OCI-LY7 (cell line): ENCODE measurements around the gene VPS45. TPM values are rescaled to one million over a fixed set of nuclear protein-coding genes. Genes with fewer than 3 reads are reported as not detected.
"Not testable (repeated sequence)": the region's sequence is repeated elsewhere in the genome, so short reads cannot be mapped to it uniquely, and the experiment has no call there.

Source experiments
- BruUV-seq: library from RNA; stranded (reverse); fragments of 400-500 nt; replicated peaks from 2 replicates; lab custom pipeline; 2021; lab: Mats Ljungman, UMichigan
- CTCF ChIA-PET: fragments of 300-600 bp; sonication (Branson Sonifier 250); formaldehyde crosslinking; loops from one replicate; lab custom pipeline; 2022; ENCODE audit warnings: antibody characterized with exemption; ENCODE audit not compliant: unreplicated experiment; lab: Charles Lee
- POLR2A ChIA-PET: fragments of 300-600 bp; sonication (Branson Sonifier 250); formaldehyde crosslinking; loops from one replicate; lab custom pipeline; 2022; ENCODE audit warnings: antibody characterized with exemption; lab: Charles Lee
- DNase-seq: peaks from one replicate; pipeline ENCODE4 v3.0.0-alpha.2; 2015; ENCODE audit warnings: low spot score
- H2AFZ ChIP-seq: fragments of 200-600 bp; sonication (generic), shearing (Covaris generic); 2 replicates; pipeline ENCODE4 v1.6.1; 2014; ENCODE audit warnings: mild to moderate bottlenecking, antibody characterized with exemption, low read length, moderate library complexity
- H3K27ac ChIP-seq: fragments of 200-600 bp; sonication (generic); 2 replicates; pipeline ENCODE4 v1.5.1; 2014; ENCODE audit warnings: mixed run types, low read depth, mild to moderate bottlenecking, moderate library complexity, low read length, inconsistent platforms; ENCODE audit not compliant: poor library complexity, severe bottlenecking
- H3K36me3 ChIP-seq: fragments of 200-600 bp; sonication (generic); 2 replicates; pipeline ENCODE4 v1.6.1; 2014; ENCODE audit warnings: mild to moderate bottlenecking, antibody characterized with exemption, low read length, moderate library complexity, mixed read lengths; ENCODE audit not compliant: insufficient read depth
- H3K4me1 ChIP-seq: fragments of 200-600 bp; sonication (generic); 2 replicates; pipeline ENCODE4 v1.5.1; 2014; ENCODE audit warnings: mild to moderate bottlenecking, low read length; ENCODE audit not compliant: insufficient read depth, poor library complexity, severe bottlenecking
- H3K4me2 ChIP-seq: fragments of 200-600 bp; sonication (generic); 2 replicates; pipeline ENCODE4 v1.6.1; 2014; ENCODE audit warnings: mild to moderate bottlenecking, low read length
- H3K4me3 ChIP-seq: fragments of 200-600 bp; sonication (generic); 2 replicates; pipeline ENCODE4 v1.5.1; 2014; ENCODE audit warnings: mild to moderate bottlenecking, low read depth, low read length; ENCODE audit not compliant: poor library complexity, severe bottlenecking
- H3K79me2 ChIP-seq: fragments of 200-600 bp; sonication (generic); 2 replicates; pipeline ENCODE4 v1.6.1; 2016; ENCODE audit warnings: low read depth, mild to moderate bottlenecking, low read length, moderate library complexity, mixed read lengths; ENCODE audit not compliant: insufficient read depth
- H3K9me2 ChIP-seq: fragments of 200-600 bp; sonication (generic); 2 replicates; pipeline ENCODE4 v1.6.1; 2016; ENCODE audit warnings: mild to moderate bottlenecking, low read length, mixed read lengths; ENCODE audit not compliant: insufficient read depth
- H3K9me3 ChIP-seq: fragments of 200-600 bp; sonication (generic); 2 replicates; pipeline ENCODE4 v1.6.1; 2014; ENCODE audit warnings: mild to moderate bottlenecking, mixed run types, low read length, mixed read lengths
- H4K20me1 ChIP-seq: fragments of 200-600 bp; sonication (generic); 2 replicates; pipeline ENCODE4 v1.6.1; 2014; ENCODE audit warnings: mild to moderate bottlenecking, antibody characterized with exemption, low read length, moderate library complexity, mixed read lengths; ENCODE audit not compliant: insufficient read depth
- EZH2phosphoT487 ChIP-seq: fragments of 200-600 bp; sonication (generic); IDR thresholded peaks from 2 replicates; pipeline ENCODE4 v1.6.1; 2018; ENCODE audit warnings: low read depth, borderline replicate concordance, mild to moderate bottlenecking, mixed run types, antibody characterized with exemption, low read length, moderate library complexity, mixed read lengths
- intact Hi-C: fragments of 100-400 bp; cut with micrococcal nuclease; formaldehyde crosslinking; loops from one replicate; pipeline ENCODE4 v1.10.0; 2022; ENCODE audit not compliant: unreplicated experiment
- total RNA-seq, 2 experiments: library from RNA; depleted of rRNA in 1 of 2; stranded (reverse); fragments of >200 nt in 1 of 2; shearing (Covaris generic) in 1 of 2; gene quantifications; 2 replicates each; pipeline ENCODE4 v1.2.3, GENCODE V29; 2014 to 2022
- TF ChIP-seq, protein P1 (sequence below): fragments of 200-600 bp; sonication (generic); conservative IDR thresholded peaks from 2 replicates; pipeline ENCODE4 v1.5.1; 2014; ENCODE audit warnings: mild to moderate bottlenecking, antibody characterized with exemption, low read length, moderate library complexity, mixed read lengths

Gene VPS45
- total RNA-seq, 2 experiments from 2014 or later = 40.2 to 54.4 TPM

DNA sequence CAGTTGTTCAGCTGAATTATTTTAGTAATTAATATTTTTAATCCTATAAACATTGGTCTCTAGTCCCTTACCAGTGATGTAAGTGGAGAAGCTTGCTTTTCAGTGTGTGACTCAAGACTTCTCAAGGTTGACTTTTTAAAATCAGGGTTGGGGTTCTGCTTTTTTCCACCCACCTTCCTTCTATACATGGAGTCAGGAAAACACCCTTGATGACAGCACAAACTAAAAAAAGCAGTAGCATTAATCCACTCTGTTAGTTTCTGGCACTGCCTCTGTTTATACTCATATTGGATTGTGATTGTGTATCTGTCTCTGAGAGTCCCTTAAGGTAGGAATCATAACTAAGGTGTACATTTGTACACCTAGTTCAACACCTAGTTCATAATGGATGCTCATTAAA is 73.9 kb downstream of the VPS45 start:
- H3K79me2 ChIP-seq = no peaks in the 10 kb centered on the region
- H3K9me2 ChIP-seq = no peaks in the 10 kb centered on the region
- intact Hi-C loops = no loop called here
- BruUV-seq = no TSS peak
- H3K4me3 ChIP-seq = no peak overlapping the region
- no peak overlapping the region for H3K27ac ChIP-seq
- TF ChIP-seq, protein P1, sequence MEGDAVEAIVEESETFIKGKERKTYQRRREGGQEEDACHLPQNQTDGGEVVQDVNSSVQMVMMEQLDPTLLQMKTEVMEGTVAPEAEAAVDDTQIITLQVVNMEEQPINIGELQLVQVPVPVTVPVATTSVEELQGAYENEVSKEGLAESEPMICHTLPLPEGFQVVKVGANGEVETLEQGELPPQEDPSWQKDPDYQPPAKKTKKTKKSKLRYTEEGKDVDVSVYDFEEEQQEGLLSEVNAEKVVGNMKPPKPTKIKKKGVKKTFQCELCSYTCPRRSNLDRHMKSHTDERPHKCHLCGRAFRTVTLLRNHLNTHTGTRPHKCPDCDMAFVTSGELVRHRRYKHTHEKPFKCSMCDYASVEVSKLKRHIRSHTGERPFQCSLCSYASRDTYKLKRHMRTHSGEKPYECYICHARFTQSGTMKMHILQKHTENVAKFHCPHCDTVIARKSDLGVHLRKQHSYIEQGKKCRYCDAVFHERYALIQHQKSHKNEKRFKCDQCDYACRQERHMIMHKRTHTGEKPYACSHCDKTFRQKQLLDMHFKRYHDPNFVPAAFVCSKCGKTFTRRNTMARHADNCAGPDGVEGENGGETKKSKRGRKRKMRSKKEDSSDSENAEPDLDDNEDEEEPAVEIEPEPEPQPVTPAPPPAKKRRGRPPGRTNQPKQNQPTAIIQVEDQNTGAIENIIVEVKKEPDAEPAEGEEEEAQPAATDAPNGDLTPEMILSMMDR = no peak
- TF ChIP-seq EZH2phosphoT487 = no peak
- H3K9me3 ChIP-seq = no peaks in the 10 kb centered on the region
- H2AFZ ChIP-seq = no peak overlapping the region
- H4K20me1 ChIP-seq = no peaks in the 10 kb centered on the region
- peaks cover 5% of the 10 kb centered on the region for H3K4me1 ChIP-seq
- ChIA-PET CTCF (no interaction called here), POLR2A (interaction anchor here (0.5 to 1.2 kb wide), 4 partner anchors 9 to 152 kb away, joined by 3 to 4 read pairs (median 4); no protein-coding TSS in a partner anchor)
- DNase-seq = no peak
- no peak overlapping the region for H3K4me2 ChIP-seq
- peaks cover 5% of the 10 kb centered on the region; the same call in 1 of the 2 replicates for H3K36me3 ChIP-seq

DNA sequence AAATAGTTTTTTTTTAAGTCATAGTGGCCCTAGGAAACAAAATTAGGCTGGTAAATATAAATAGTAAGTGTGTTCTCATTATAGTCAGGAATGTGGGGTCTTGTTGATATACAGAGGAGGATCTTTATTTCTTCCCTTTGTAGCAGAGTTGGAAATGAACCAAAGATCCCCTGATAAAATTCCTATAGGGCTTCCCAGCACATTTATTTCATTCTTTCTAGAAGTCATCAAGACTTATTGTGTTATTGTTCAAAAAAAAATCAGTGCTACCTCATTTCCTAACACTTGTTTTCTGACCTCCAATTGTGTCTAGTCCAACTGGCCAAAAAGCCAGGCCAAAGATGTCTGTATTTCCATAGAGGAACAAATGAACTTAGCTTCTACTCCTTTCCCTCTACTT is 74.5 kb downstream of the VPS45 start:
- intact Hi-C loops = no loop called here
- H3K9me2 ChIP-seq = no peaks in the 10 kb centered on the region
- H3K4me1 ChIP-seq = peaks cover 8% of the 10 kb centered on the region
- POLR2A ChIA-PET = no interaction called here
- no peak overlapping the region for H3K4me2 ChIP-seq
- CTCF ChIA-PET = no interaction called here
- DNase-seq = no peak
- no TSS peak for BruUV-seq
- H4K20me1 ChIP-seq = no peaks in the 10 kb centered on the region
- H3K4me3 ChIP-seq = no peak overlapping the region
- no peaks in the 10 kb centered on the region for H3K9me3 ChIP-seq
- H2AFZ ChIP-seq = no peak overlapping the region
- H3K36me3 ChIP-seq = peaks cover 5% of the 10 kb centered on the region; the same call in 1 of the 2 replicates
- H3K27ac ChIP-seq = no peak overlapping the region
- no peak for TF ChIP-seq EZH2phosphoT487
- TF ChIP-seq, protein P1 = no peak
- no peaks in the 10 kb centered on the region for H3K79me2 ChIP-seq

DNA sequence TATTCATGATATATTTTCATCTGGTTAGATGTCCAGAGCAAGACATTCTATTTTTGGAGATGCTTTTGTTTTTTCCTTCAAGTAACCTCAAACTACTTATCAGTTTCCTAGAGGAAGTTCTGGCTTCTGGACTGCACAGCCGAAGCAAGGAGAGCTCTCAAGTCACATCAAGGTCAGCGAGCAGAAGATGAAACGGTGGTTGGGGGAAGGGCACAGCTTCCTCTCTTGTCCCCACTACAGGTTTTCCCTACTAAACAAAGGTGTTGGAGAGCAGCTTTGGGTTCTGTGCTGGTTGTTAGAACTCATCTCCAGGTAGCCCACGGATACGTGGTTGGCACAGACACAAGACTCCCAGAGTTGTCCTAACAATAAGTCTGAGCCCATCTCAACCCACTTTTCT is 77.0 kb downstream of the VPS45 start:
- ChIA-PET CTCF (no interaction called here), POLR2A (interaction anchor here (0.6 kb wide), 1 partner anchor 65 kb away, joined by 3 read pairs; no protein-coding TSS in a partner anchor)
- DNase-seq = no peak
- BruUV-seq = no TSS peak
- no peak overlapping the region for H3K4me2 ChIP-seq
- TF ChIP-seq EZH2phosphoT487 = no peak
- TF ChIP-seq, protein P1 = no peak
- H3K9me3 ChIP-seq = no peaks in the 10 kb centered on the region
- no peaks in the 10 kb centered on the region for H3K9me2 ChIP-seq
- no peak overlapping the region for H3K27ac ChIP-seq
- H3K4me1 ChIP-seq = peaks cover 25% of the 10 kb centered on the region
- H3K79me2 ChIP-seq = peaks cover 12% of the 10 kb centered on the region; the same call in 1 of the 2 replicates
- H3K4me3 ChIP-seq = no peak overlapping the region
- intact Hi-C loops = no loop called here
- no peaks in the 10 kb centered on the region; the same call in 1 of the 2 replicates for H3K36me3 ChIP-seq
- H2AFZ ChIP-seq = no peak overlapping the region
- H4K20me1 ChIP-seq = no peaks in the 10 kb centered on the region

DNA sequence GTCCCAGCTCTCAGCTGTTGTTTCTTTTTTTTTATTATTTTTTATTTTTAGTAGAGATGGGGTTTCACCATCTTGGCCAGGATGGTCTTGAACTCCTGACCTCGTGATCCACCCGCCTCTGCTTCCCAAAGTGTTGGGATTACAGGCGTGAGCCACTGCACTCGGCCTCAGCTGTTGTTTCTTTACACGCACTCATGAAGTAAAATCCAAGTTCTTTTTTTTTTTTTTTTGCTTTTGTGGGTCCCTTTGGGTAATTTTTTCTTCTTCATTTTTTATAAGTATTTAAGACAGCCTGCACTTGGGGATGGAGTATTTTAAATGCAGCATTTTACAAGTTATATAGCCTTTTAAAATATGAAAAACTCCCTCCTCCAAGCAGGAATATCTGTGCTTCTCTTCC is 78.4 kb downstream of the VPS45 start:
- H4K20me1 ChIP-seq, H2AFZ ChIP-seq, H3K27ac ChIP-seq, H3K4me2 ChIP-seq, H3K9me2 ChIP-seq, DNase-seq, intact Hi-C loops, BruUV-seq, H3K4me3 ChIP-seq, H3K36me3 ChIP-seq, H3K9me3 ChIP-seq, CTCF ChIA-PET: not testable (repeated sequence)
- POLR2A ChIA-PET = interaction anchor here (0.6 to 1.0 kb wide), 2 partner anchors 16 to 49 kb away, joined by 3 read pairs; no protein-coding TSS in a partner anchor
- peaks cover 19% of the 10 kb centered on the region; the same call in 1 of the 2 replicates for H3K79me2 ChIP-seq
- H3K4me1 ChIP-seq = peaks cover 25% of the 10 kb centered on the region
